Measurements from ENCODE around the gene RPS21.

Gene RPS21

DNA sequence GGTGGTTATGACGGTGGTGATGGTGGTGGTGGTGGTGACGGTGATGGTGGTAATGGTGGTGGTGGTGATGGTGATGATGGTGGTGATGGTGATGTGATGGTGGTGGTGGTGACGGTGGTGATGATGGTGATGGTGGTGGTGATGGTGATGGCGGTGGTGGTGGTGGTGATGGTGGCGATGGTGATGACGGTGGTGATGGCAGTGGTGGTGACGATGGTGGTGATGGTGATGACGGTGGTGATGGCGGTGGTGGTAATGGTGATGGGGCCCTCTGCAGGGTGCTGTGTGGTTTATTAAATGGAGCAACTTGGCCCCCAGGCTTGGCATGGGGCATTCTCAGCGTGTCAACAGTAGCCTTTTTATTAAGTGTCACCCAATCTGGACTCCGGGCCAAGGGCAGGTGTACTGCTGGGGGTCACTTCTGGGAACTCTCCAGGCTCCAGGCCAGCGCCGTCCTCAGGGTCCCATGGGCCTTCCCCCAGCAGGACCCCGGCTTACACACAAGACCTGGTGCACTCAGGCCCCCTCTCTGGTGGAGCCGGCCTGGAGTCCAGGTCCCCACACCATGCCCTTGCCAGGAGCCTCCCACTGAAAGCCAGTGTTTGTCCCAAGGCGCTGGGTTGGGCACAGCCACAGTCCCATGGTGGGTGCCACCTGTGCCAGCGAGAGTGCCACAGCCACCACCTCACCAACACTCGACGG, 11.4 kb downstream of the RPS21 start:
- no peak for DNase-seq (ENCODE audit: low read depth)

DNA sequence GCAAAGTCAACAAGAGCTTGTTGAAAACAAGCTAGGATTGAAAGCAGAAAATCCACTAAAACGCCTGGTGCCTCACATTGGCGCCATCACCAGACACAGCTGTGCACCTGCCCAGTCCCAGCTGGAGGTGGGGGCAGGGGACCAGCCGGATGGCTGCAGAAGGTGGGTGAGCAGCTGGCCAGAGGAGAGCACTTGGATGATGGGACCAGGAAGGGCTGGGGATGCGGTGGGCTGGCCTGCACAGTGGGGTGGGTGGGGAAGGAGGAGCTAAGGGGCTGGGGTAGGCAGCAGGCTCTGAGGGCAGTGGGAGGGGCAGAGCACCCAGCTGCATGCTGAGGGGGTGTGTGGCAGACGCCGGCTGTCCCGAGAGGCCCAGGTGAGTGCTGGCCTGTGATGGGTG, 13.1 kb downstream of the RPS21 start:
- DNase-seq (ENCODE audit: low read depth): no peak

DNA sequence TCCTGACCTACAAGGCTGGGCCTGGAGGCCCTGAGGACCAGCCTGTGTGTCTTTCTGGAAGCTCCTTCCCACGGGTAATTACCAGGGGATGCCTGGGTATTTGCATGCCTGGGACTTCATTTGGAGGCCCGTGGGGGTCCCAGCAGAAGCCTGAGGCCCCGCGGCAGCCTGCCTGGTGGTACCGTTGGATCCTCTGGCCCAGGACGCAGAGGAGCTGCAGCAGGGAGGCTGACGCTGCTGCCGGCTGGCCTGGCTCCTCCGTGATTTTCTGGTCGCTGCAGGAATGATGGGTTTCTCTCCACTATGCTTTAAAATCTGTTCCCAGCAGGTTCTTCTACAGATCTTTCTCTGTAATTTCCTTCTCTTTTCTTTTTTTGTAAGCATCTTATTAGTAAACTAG, 13.6 kb downstream of the RPS21 start:
- DNase-seq (ENCODE audit: low read depth): no peak

DNA sequence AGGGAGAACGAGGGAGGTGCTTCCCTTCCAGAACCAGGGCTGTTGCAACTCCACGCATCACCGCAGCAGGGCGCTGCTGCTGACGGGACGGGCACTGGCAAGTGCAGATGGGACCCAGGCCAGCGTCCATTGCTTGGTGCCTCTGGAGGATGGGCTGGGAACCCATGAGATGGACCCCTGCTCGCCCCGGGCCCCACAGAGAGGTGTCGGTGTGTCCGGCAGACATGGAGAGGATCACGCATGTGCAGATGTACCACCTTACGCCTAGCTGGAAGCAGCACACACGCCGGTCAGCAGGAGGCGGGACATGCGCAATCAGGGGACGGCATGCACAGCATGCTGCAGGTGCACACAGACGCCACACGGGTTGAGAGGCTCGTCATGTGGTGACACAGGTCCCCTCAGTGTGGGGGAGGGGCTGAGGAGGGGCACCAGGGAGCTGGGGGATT, 14.5 kb downstream of the RPS21 start:
- DNase-seq (ENCODE audit: low read depth): no peak

DNA sequence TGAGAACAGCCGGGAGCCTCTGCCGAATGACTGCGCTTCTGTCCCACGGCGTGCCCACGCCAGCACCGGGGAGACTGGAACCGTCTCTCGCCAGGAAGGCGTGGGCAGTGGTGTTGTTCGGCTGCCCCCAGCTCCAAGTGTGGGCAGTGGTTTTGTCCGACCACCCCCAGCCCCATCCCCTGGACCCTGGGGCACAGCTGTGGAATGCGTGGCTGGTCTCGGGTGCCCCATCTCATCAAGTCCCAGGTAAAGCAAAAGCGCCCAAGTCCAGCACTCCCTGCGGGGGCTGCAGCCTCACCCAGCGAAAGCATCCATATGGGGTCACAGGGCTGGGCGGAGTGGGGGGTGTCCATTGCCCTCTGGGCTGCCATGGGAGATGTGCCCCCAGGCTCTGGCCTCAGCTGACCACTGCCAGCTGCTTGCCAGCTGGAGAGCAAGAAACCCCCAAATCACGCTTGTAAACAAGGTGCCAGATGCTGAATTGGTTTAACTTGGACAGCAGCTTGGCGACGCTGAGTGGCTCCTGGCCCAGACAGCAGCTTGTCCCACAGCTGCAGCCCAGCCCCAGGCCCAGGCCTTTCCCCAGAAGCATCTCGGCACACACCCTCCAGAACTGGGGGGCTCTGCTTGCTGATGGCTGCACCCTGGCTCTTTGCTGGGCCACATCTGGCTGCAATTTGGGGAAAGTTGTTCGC, 15.7 kb downstream of the RPS21 start:
- no peak for DNase-seq (ENCODE audit: low read depth)

DNA sequence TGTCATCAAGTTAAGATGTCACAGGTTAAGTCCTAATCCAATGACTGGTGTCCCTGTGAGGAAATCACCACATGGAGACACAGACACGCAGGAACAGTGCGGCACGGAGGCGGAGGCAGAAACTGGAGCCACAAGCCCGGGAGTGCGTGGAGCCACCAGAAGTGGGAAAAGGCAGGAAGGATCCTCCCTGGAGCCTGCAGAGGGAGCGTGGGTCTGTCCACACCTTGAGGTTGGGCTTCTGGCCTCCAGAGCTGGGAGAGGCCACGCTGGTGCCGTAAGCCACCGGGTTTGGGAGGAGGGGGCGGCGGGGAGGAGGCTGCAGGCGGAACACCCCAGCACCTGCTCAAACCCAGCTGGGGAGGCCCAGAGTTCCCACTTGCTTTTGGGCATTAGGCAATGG, 16.4 kb downstream of the RPS21 start:
- no peak for DNase-seq (ENCODE audit: low read depth)

DNA sequence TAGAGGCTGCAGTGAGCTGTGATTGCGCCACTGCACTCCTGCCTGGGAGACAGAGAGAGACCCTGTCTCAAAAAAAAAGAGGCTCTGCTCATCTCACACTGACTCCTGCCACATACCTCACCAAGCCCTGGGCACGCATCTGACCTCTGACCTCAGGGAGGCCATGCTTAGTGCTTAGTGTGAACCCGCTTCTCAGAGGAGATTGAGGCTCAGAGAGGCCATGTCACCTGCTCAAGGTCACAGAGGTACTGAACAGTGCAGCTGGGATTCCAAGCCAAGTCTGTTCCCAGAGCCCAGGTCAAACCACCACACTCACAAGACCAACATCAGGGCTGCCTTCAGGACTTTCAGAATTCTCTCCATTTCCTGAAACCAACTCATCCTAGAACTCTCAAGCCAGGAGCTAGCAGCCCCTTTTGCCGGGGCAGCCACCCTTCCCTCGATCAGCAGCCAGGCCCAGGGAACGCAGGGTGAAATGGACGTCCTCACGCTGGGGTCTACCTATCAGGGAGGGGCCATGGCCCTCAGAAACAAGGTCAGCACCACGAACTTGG, 17.3 kb downstream of the RPS21 start:
- no peak for DNase-seq (ENCODE audit: low read depth)

DNA sequence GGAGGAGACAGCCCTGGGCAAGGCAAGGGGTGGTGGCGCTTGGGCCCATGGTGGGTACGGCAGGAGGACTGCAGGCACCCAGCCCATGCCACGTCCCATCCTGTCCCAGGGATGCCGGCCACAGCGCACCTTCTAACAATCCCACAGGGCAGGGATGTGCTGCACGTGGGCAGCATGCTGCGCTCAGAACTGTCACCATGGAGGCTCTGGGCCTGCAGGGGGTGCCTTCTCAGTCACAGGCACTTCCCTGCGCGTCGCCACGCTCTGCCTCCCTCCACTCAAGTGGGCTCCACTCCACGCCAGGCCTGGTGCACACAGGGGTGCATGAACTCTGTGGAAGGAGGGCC, 17.8 kb downstream of the RPS21 start:
- no peak for DNase-seq (ENCODE audit: low read depth)

DNA sequence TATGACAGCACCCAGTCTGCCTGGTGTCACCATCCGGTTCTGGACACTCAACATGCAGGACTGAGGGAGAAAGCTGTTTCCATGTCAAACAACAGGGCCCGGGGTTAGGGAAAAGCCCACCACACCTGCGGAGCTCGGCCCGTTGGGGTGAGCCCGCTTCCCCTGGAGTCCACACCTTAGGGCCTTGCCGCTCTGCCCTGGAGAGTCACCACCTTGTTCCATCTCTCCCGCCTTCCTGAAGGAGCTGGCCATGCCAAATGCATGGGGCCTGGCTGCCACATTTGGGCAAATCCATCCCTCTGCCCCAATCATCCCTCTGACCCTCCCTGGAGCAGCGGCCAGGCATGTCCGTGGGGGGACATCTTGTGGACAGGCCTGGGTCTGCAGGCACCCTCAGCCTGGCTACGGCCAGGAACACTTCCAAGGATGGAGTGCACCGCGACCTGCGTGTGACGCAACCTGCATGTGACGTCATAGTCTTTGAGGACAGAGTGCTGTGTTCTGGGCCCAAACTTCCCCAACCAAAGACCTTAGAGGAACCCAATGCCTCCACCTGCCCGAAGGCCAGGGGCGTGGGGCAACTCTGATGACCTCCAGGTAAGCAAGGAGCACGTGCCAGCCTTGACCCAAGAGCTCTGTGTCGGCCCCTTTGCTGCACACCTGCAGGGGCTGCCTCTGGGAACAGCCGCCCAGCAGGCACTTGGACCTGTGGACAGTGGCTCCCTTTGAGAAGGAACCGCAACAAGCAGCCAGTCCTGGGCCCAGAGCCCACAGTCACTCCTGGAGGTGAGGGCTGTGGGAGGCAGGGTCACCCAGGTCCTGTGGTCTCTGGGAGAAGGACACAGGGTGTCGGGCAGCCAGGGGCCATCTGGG, 18.4 kb downstream of the RPS21 start:
- no peak for DNase-seq (ENCODE audit: low read depth)

DNA sequence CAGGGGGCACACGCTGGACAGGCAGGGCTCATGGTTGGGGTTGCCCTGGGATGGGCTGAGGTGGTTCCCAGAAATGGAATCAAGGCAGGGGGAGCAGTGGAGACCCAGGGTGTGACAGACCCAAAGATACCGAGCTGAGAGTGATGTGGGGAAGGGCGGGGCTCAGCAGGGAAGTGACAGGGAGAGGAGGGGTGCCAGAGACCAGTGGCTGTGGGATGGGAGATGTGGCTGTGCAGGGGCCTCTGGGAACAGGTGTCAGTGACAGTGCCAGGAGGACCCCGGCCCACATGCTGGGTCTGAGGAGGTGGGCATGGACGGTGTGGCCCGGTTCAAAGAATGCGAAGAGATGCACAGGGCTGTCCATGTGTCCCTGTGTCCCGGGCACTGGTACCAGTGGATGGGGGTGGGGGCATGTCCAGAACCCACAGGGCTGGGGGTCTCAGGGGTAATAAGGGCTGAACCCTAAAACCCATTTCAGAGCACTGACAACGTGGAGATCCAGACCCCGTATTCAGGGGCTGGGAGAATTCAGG, 19.1 kb downstream of the RPS21 start:
- no peak for DNase-seq (ENCODE audit: low read depth)

DNA sequence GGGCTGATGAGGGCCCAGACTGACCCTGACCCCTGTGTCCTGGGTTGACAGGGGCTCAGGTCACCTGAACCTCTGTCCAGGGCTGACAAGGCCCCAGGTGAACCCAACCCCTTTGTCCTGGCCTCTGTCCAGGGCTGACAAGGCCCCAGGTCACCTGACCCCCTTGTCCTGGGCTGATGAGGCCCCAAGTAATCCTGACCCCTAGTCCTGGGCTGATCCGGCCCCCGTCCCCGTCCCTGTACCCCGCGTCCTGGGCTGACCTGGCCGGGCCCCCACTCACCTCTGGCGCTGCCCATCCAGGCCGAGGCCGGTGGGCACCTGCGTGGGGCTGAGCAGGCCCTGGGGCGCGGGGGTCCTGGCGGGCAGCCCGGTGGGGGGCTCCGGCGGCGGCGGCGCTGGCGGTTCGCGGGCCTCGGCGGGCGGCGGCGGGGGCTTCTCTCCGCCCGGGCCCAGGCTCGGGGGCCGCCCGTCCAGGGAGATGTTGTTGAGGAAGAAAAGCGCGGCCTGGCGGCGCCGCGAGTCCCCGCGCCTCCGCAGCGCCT, 19.8 kb downstream of the RPS21 start:
- no peak for DNase-seq (ENCODE audit: low read depth)

DNA sequence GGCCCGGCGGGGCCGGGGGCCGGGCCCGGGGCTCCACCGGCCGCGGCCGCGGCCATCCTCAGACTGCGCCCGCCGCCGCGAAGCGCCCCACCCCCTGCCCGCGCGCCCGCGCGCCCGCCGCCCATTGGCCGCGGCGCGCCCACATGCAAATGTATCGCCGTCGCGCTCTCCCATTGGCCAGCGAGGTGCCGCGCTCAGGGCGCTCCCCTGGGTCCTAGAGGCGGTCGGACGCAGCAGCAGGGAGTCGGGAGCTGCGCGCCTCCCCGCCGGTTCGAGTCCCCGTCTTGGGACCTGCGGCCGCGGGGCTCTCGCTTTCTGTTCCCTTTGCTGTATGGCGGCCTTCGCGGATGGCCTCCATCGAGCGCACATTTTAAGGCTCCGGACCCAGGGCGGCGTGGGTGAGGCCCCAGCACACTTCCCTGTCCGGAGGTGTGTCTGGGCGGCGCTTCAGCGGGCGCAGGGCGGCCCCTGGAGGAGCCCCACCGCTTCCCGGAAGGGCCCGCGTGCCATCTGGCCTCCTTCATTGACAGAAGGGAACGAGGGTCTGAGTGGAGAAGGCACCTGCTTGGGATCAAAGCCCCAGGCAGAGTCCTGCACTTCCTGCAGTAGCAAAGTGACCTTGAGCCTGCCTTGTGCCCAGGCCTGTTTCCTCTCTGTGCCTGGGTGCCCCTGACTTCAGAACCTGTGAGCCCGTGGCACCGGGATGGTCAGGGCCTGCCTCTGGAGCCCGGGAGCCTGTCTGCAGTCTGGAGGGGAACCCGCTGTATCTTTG, 20.5 kb downstream of the RPS21 start, which contains the start of gene CABLES2:
CABLES2 (minus strand) TSS at position 65 of the 772 bp plus-strand sequence; CDS start at position 56, 9 bp downstream.
- DNase-seq (ENCODE audit: low read depth): peak; percentile 83

DNA sequence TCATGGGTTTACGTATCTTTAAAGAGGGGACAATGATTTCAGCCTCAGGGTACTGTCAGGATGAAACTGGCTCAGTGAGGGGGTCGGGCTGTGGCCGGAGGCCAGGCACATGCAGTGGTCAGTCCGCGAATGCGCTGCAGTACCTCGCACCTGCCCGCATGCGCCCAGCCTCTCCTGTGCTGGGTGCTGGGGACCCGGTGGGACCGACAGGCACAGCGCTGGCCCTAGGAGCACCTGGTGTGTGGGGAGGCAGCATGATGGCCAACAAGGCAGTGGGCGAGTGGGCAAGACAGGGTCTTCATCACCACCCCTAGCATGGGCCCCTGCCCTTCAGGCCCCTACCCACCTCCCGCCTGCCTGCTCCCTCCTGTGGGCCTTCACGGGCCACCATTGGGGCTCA, 21.2 kb downstream of the RPS21 start:
- no peak for DNase-seq (ENCODE audit: low read depth)

DNA sequence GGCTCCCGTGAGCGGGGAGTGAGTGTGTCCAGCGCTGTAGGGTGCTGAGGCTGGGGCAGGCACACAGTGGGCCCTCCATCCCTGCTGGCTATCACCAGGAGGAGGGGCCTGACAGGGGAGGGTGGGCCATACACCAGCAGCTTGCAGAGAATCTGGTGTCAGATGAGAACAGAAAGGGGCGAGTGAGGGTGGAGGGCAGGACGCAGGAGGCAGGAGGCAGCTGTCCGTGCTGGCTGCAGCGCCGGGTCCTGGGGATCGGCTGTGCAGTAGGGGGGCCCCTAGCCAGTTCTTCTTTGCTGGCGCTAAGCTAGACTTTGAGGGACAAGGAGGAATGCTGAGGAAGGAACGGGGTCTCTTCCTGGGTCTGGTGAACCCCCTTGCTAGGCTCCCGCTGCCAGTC, 21.7 kb downstream of the RPS21 start:
- DNase-seq (ENCODE audit: low read depth): no peak

DNA sequence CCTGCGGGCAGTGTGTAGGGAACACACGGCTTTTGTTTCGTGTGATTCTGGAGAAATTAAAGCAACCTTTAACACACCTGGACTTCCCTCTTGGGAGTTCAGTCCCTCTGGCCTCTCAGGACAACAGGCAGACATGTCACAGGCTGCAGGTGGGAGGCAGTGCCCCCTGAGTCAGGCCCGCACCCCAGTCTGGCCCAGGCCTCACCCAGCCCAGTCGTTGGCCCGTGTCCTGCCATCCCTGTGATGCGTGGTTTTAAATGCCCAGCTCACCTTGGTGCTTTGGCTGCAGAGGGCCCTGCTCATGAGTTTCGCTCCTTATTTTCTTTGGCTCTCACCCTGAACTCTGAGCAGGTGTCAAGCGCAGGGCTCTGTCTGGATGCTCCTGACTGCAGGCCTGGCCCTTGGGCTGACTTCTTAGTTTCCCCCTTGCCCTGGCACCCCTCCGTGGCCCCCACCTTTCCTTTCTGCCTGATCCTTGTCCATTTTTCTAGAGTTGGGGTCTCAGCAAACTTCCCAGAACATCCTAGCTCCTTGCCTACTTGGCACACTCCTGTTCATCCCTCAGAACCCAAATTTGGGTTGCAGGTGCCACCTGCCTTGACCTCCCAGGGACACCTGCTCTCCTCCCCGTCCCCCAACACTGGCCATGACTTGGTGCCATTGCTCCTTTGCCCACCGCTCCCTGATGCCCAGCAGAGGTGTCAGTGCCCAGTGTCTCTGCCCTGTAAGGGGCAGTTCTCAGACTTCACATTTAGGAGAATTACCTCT, 22.4 kb downstream of the RPS21 start:
- no peak for DNase-seq (ENCODE audit: low read depth)

DNA sequence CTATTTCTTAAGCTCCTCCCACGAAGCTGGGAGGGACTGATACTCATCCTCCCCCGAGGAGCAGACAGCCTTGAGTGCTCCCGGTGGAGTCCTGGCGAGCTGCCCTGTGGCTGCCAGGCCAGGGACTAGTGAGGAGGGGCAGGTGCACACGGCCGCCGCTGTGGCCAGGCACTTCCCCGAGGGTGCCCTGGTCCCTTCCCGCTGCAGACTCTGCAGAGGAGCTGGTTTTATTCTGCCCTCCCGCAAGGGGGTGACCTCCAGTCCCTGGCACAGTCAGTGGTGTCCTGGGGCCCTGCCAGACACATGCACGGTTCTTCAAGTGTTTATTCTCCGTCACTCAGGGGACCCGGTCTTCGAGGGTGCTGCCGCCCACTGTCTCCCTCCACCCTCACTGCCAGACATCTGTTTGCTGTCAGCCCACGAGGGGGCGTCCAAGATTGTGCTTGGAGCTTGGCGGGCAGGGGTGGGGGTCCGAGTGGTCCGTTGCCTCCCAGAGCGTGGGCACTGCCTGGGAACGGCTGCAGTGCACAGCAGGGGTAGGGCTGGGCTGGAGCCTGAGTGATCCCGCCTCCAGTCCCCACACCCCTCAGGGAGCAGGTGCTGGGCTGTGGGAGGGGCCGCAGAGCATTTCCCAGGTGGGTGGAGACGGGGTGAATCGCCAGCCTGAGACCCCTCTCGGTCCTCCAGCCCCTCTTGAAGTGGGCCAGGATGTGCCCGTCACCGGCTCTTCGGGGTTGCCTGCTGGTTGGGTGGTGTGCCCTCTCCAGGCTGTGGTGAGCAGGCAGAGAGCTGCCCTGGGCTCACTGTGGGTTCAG, 23.2 kb downstream of the RPS21 start:
- no peak for DNase-seq (ENCODE audit: low read depth)

DNA sequence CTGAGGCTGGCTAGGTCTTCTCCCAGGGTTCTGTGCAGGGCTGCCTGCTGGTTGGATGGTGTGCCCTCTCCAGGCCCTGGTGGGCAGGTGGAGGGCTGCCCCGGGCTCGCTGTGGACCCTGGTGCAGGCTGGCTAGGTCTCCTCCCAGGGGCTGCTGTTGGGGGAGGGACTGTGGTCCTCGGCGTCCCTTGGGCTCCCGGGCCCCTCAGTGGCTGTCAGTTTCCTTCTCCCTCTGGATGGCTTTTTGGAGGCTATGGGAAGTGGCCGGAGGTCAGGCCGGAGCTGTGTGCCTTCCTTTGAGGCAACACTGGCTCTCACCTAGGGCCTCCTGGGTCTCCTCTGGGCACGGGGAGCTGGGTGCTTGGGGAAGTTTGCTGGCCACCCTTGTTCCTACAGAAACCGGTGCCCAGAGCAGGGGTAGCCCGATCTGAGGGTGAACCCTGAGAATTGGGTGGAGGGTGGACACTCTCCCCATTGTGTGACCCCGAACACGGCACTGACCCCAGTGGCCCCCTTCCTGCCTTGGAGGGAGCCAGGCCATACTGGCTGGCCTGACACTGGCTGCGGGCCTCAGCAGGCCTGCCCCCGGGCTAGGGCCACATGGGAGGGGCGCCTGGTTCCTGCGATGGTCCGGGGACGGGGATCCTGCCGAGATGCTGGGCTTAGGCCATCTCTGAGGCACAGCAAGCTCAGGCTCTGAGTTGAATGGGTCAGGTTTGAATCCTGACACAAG, 24.0 kb downstream of the RPS21 start:
- no peak for DNase-seq (ENCODE audit: low read depth)

DNA sequence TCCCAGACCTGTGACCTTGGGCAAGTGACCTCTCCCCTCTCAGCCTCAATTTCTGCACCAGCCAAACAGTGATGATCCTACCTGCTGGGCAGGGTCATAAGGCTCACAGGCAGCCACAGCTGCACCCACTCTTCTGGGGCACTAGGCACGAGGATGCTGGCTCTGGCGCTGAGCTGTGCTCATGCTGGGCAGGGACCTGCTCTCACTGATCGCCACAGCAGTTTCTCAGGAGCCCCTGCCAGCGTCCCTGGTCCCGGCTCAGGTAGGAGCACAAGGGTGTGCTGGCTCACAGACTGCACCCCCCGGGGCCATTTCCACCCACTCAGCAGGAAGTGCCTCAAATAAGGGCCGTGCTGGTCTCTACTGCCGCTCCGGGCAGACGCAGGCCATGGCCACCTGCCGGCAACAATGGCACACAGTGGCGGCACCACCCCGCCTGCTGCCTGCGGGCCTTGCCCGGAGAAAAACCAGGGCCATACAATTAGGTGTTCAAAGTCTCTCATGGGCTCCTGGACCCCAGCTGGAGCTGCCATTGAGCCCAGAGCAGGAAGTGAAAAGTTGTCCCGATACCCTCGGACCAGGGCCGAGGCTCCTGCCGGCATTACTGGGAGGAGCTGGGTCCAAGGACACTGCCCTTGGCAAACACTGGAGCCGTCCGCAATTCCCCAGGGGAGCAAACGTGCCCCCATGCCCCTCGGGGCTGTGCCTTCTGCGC, 24.7 kb downstream of the RPS21 start:
- no peak for DNase-seq (ENCODE audit: low read depth)

Measured in stimulated activated CD8-positive, alpha-beta memory T cell treated with anti-CD3 and anti-CD28 coated beads, Interleukin-4, amount 100 ng/mL, for 24 hours (primary cell).